Measurements from ENCODE around the gene ADGRG4. TPM values are rescaled to one million over a fixed set of nuclear protein-coding genes. Genes with fewer than 3 reads are reported as not detected.

ADGRG4 gene
- total RNA-seq, 1 experiment from 2014 or later: 0.02 TPM

DNA sequence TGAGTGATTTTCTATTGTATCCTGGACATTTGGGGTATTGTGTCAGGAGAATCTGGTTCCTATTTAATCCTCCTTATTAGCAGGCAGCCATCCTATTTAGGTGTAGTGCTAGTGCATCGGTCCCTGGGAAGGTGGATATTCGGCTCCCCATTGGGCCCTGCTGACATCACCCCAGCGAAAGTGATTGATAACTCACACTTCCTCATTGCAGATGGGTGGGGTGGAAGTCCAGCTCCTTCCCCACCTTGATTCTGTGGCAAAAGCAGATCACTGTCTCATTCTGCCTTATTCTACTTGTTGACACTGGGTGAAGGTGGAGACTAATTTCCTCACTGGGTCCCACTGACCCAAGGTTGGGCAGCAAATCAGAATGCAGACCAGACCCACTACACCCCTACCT, 163.8 kb downstream of the ADGRG4 start:
- no peak for DNase-seq (ENCODE audit: low read depth)

Other genes with a start within 250 kb of the ADGRG4 start
- 87.9 and 97.2 TPM in 2 replicates for gene FHL1, start 153.4 kb upstream of the ADGRG4 start, total RNA-seq (2014; rRNA removed; shearing (Covaris generic))
- 29.2 and 34.7 TPM in 2 replicates for gene MAP7D3, start 49.6 kb upstream of the ADGRG4 start, total RNA-seq (2014; rRNA removed; shearing (Covaris generic))
- not detected in 2 replicates for gene BRS3, start 187.0 kb downstream of the ADGRG4 start, total RNA-seq (2014; rRNA removed; shearing (Covaris generic))
- gene HTATSF1, start 196.6 kb downstream of the ADGRG4 start, total RNA-seq (2014; rRNA removed; shearing (Covaris generic)): 48.6 and 61.1 TPM in 2 replicates
- not detected in 2 replicates for gene VGLL1, start 231.3 kb downstream of the ADGRG4 start, total RNA-seq (2014; rRNA removed; shearing (Covaris generic))

Measured in HT1080 (cell line).